ENCODE data around the gene AP2A1. TPM values are rescaled to one million over a fixed set of nuclear protein-coding genes. Genes with fewer than 3 reads are reported as not detected.
A peak's percentile ranks its signal among the peaks of the same experiment; 100 is the strongest.

The AP2A1 gene
- total and polyA plus RNA-seq, 3 donors from 2014 or later: 226 to 358 (median 301) TPM

- Histone ChIP-seq H3K4me1 (peaks cover 20% of the 10 kb centered on the region), H3K27ac (no peak overlapping the region), H3K4me3 (no peak overlapping the region), H3K27me3 (no peaks in the 10 kb centered on the region), H3K36me3 (ENCODE audit: low read depth, missing control alignments) (no peaks in the 10 kb centered on the region), H3K9me3 (no peaks in the 10 kb centered on the region)
- intact Hi-C loops (cut with DNase I; ENCODE audit: low total_unique reads): no loop called here
- TF ChIP-seq CTCF (IDR thresholded peaks at IDR 0.05) (no peak), POLR2A (IDR thresholded peaks at IDR 0.05) (no peak)
- no peak for DNase-seq
- 81 to 91% methylated on average over 3 of the region's 3 CpGs for WGBS, 2 donors
Measured at GRCh38 chr19:49848938-49849337, 82.1 kb downstream of the AP2A1 start.

GRCh38 chr19:49849433-49850220, 82.8 kb downstream of the AP2A1 start:
- Histone ChIP-seq H3K27ac (peak overlapping the region; percentile 97 to 100), H3K27me3 (no peaks in the 10 kb centered on the region), H3K9me3 (no peaks in the 10 kb centered on the region), H3K4me1 (peaks cover 21% of the 10 kb centered on the region), H3K36me3 (ENCODE audit: low read depth, missing control alignments) (no peaks in the 10 kb centered on the region), H3K4me3 (peak overlapping the region; percentile 78 to 88)
- WGBS, 2 donors: 58 to 72% methylated on average over 15 of the region's 15 CpGs
- intact Hi-C loops (cut with DNase I; ENCODE audit: low total_unique reads): no loop called here
- TF ChIP-seq CTCF (IDR thresholded peaks at IDR 0.05): no peak
- TF ChIP-seq POLR2A (IDR thresholded peaks at IDR 0.05): no peak
- DNase-seq: no peak

GRCh38 chr19:49850221-49850486, 83.4 kb downstream of the AP2A1 start:
- Histone ChIP-seq H3K36me3 (ENCODE audit: low read depth, missing control alignments) (no peaks in the 10 kb centered on the region), H3K4me3 (peak overlapping the region; percentile 78 to 88), H3K4me1 (peaks cover 21% of the 10 kb centered on the region), H3K9me3 (no peaks in the 10 kb centered on the region), H3K27ac (peak overlapping the region; percentile 97 to 100), H3K27me3 (no peaks in the 10 kb centered on the region)
- WGBS, 2 donors: 54 to 56% methylated on average over 12 of the region's 12 CpGs
- DNase-seq: no peak
- intact Hi-C loops (cut with DNase I; ENCODE audit: low total_unique reads): no loop called here
- TF ChIP-seq CTCF (IDR thresholded peaks at IDR 0.05) (no peak), POLR2A (IDR thresholded peaks at IDR 0.05) (no peak)

GRCh38 chr19:49850487-49851342, 83.9 kb downstream of the AP2A1 start, which contains the start of gene PTOV1:
Gene PTOV1, plus strand, starts transcription at chr19:49851159.
- 1 to 2% methylated on average over 20 to 64 of the region's 98 CpGs for WGBS, 2 donors
- Histone ChIP-seq H3K27ac (peak within 1 kb of the TSS; percentile 97 to 100), H3K9me3 (no peaks in the 10 kb centered on the region), H3K36me3 (ENCODE audit: low read depth, missing control alignments) (no peaks in the 10 kb centered on the region), H3K4me1 (peaks cover 21% of the 10 kb centered on the region), H3K4me3 (peak within 1 kb of the TSS; percentile 78 to 88), H3K27me3 (no peaks in the 10 kb centered on the region)
- peak; percentile 95 for DNase-seq
- TF ChIP-seq CTCF (IDR thresholded peaks at IDR 0.05) (peak in 1 of 3 experiments; percentile 1), POLR2A (IDR thresholded peaks at IDR 0.05) (peak; percentile 15)
- intact Hi-C loops (cut with DNase I; ENCODE audit: low total_unique reads): no loop called here
